Parathyroid adenoma (tissue), 2 donors: Measurements from ENCODE around the gene MMAB.

Source experiments
- H2AFZ ChIP-seq: fragments of 300-600 bp; sonication (generic); one replicate; pipeline ENCODE4 v1.7.0; 2017; ENCODE audit warnings: antibody characterized with exemption, mild to moderate bottlenecking
- H3K27ac ChIP-seq: fragments of 300-600 bp; sonication (generic); one replicate; pipeline ENCODE4 v1.7.0; 2017
- H3K27me3 ChIP-seq: fragments of 300-600 bp; sonication (generic); one replicate; pipeline ENCODE4 v1.7.0; 2017; ENCODE audit warnings: low read length; ENCODE audit not compliant: control insufficient read depth, insufficient read depth
- H3K36me3 ChIP-seq: fragments of 300-600 bp; sonication (generic); one replicate; pipeline ENCODE4 v1.7.0; 2017; ENCODE audit warnings: low read length; ENCODE audit not compliant: control insufficient read depth, insufficient read depth
- H3K4me1 ChIP-seq: fragments of 300-600 bp; sonication (generic); one replicate; pipeline ENCODE4 v1.7.0; 2017; ENCODE audit warnings: control low read depth
- H3K4me2 ChIP-seq: fragments of 300-600 bp; sonication (generic); one replicate; pipeline ENCODE4 v1.7.0; 2017; ENCODE audit warnings: low read length
- H3K4me3 ChIP-seq: fragments of 300-600 bp; sonication (generic); one replicate; pipeline ENCODE4 v1.7.0; 2017; ENCODE audit warnings: low read depth, low read length
- H3K79me2 ChIP-seq: fragments of 300-600 bp; sonication (generic); one replicate; pipeline ENCODE4 v1.7.0; 2017; ENCODE audit warnings: control low read depth
- H3K9ac ChIP-seq: fragments of 300-600 bp; sonication (generic); one replicate; pipeline ENCODE4 v1.7.0; 2017; ENCODE audit warnings: mild to moderate bottlenecking
- H3K9me3 ChIP-seq: fragments of 300-600 bp; sonication (generic); one replicate; pipeline ENCODE4 v1.7.0; 2017; ENCODE audit warnings: low read length; ENCODE audit not compliant: control insufficient read depth
- CTCF ChIP-seq: fragments of 300-600 bp; sonication (generic); IDR thresholded peaks from one replicate; pipeline ENCODE4 v1.7.0; 2017; ENCODE audit warnings: antibody characterized with exemption, mild to moderate bottlenecking
- donor health status: primary hyperparathyroidism.

The MMAB gene

DNA sequence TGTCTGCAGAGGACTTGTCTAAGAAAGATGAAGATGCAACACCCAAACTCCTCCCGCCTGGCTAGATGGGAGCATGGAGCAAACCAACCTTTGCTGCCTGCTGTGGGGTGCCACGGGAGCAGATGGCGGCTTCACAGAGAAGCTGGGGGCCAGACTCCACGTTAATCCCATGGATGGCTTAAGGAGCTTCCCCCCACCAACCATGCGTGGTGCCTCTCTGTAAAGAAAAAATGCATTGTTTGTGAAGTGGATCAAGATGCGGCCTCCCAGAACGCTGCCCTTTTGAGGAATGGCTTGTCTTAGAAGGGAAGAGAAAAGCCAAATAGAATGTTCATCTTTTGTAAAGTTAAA lies 15.9 kb upstream of the MMAB start:
- H3K27me3 ChIP-seq = no peaks in the 10 kb centered on the region
- H3K9ac ChIP-seq = no peak overlapping the region
- H3K79me2 ChIP-seq = no peaks in the 10 kb centered on the region
- no peaks in the 10 kb centered on the region for H3K9me3 ChIP-seq
- no peaks in the 10 kb centered on the region for H3K36me3 ChIP-seq
- no peak overlapping the region for H3K4me2 ChIP-seq
- H3K4me1 ChIP-seq = no peaks in the 10 kb centered on the region
- TF ChIP-seq CTCF = no peak
- H3K4me3 ChIP-seq = no peak overlapping the region
- no peak overlapping the region for H2AFZ ChIP-seq
- H3K27ac ChIP-seq = no peak overlapping the region

GRCh38 chr12:109588461-109589239 lies 15.3 kb upstream of the MMAB start:
- no peak for TF ChIP-seq CTCF
- no peaks in the 10 kb centered on the region for H3K9me3 ChIP-seq
- no peaks in the 10 kb centered on the region for H3K4me1 ChIP-seq
- no peaks in the 10 kb centered on the region for H3K36me3 ChIP-seq
- no peak overlapping the region for H3K9ac ChIP-seq
- H3K27me3 ChIP-seq = no peaks in the 10 kb centered on the region
- H3K27ac ChIP-seq = no peak overlapping the region
- H3K79me2 ChIP-seq = no peaks in the 10 kb centered on the region
- H3K4me3 ChIP-seq = no peak overlapping the region
- no peak overlapping the region for H2AFZ ChIP-seq
- H3K4me2 ChIP-seq = no peak overlapping the region

- no peaks in the 10 kb centered on the region for H3K79me2 ChIP-seq
- no peaks in the 10 kb centered on the region for H3K9me3 ChIP-seq
- no peaks in the 10 kb centered on the region for H3K4me1 ChIP-seq
- H3K9ac ChIP-seq = no peak overlapping the region
- no peak overlapping the region for H3K4me2 ChIP-seq
- no peak overlapping the region for H3K27ac ChIP-seq
- H2AFZ ChIP-seq = no peak overlapping the region
- no peak for TF ChIP-seq CTCF
- no peaks in the 10 kb centered on the region for H3K27me3 ChIP-seq
- no peaks in the 10 kb centered on the region for H3K36me3 ChIP-seq
- no peak overlapping the region for H3K4me3 ChIP-seq
Measured at GRCh38 chr12:109587921-109588320, 14.6 kb upstream of the MMAB start.

DNA sequence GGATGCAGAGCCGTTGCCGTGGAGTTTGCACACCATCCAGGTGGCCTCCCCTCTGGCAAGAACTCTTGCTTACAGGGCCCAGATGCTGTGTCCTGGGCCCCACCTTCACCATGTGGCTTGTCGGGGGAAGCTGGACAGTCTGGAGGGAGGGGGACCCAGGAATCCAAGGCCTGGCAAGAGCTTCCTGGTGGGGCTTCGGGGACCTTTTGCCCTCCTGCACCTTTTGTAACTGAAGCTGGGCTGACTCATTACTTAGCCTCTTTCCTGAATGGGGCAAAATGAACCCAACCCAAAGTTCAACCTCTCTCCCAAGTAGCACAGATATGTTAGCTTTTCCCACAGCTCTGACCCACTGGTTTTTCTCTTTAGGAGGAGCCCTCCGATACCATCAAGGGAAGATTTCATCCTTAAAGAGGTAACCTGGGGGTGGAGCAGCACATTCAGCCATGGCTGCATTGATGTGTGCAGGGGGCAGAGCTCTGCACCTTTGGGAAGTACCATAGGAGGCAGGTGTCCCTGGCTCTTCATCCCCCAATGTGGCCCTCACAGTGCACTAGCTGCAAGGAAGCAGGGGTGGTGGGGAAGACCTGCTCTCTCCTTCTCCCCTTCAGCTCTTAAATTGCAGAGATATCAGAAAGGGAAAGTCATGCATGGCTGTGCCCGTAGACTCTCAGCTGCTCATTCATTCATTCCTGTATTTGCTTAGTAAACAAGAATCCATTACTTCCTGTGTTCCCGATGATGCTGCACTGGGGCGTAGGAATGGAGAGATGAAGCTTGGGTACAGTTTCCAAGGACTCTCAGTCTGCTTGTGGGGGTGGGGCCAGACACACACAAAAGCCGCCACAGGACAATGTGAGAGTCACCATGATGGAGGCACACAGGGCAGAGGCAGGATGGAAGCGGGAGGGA lies 13.3 kb upstream of the MMAB start:
- Histone ChIP-seq H3K27me3 (no peaks in the 10 kb centered on the region), H3K36me3 (no peaks in the 10 kb centered on the region)
- no peak for TF ChIP-seq CTCF

More for the DNA sequence above, 13.3 kb upstream of the MMAB start:
- Histone ChIP-seq H3K9me3 (no peaks in the 10 kb centered on the region), H3K79me2 (no peaks in the 10 kb centered on the region), H3K4me2 (no peak overlapping the region), H2AFZ (no peak overlapping the region), H3K9ac (no peak overlapping the region), H3K27ac (no peak overlapping the region), H3K4me3 (no peak overlapping the region), H3K4me1 (no peaks in the 10 kb centered on the region)
